Stimulated activated naive B cell treated with anti-CD40 and anti-IgM and Interleukin-4, amounts not matched to agents 10 μg/mL and 1 μg/mL and 100 μg/mL, for 72 hours (primary cell): Measurements from ENCODE around the gene GSKIP.
"Not testable (repeated sequence)": the region's sequence is repeated elsewhere in the genome, so short reads cannot be mapped to it uniquely, and the experiment has no call there.

Source experiments
- ATAC-seq, 2 donors: fragments of 150-1000 bp; cut with Tn5 transposase; replicated peaks; 2 replicates each; pipeline ENCODE4 v1.10.0; 2021; ENCODE audit warnings: moderate library complexity in 1 of 2
- DNase-seq: peaks from one replicate; pipeline ENCODE4 v3.0.0; 2021
- H3K27ac Mint-ChIP-seq: one replicate; pipeline ENCODE4 v1.8.0; 2022; ENCODE audit warnings: mild to moderate bottlenecking, mixed read lengths
- H3K27me3 Mint-ChIP-seq, 2 donors: one replicate each; pipeline ENCODE4 v1.8.0; 2022; ENCODE audit warnings: mixed read lengths in 2 of 2
- H3K36me3 Mint-ChIP-seq, 2 donors: one replicate each; pipeline ENCODE4 v1.8.0; 2022; ENCODE audit warnings: mixed read lengths in 2 of 2, mild to moderate bottlenecking in 1 of 2
- H3K4me1 Mint-ChIP-seq, 2 donors: one replicate each; pipeline ENCODE4 v1.8.0; 2022; ENCODE audit warnings: mixed read lengths in 2 of 2, mild to moderate bottlenecking in 1 of 2
- H3K4me3 Mint-ChIP-seq, 2 donors: one replicate each; pipeline ENCODE4 v1.8.0; 2022; ENCODE audit warnings: mild to moderate bottlenecking in 2 of 2, mixed read lengths in 2 of 2, moderate library complexity in 1 of 2
- H3K9me3 Mint-ChIP-seq, 2 donors: one replicate each; pipeline ENCODE4 v1.8.0; 2022; ENCODE audit warnings: mixed read lengths in 2 of 2, mild to moderate bottlenecking in 1 of 2

Gene GSKIP, protein sequence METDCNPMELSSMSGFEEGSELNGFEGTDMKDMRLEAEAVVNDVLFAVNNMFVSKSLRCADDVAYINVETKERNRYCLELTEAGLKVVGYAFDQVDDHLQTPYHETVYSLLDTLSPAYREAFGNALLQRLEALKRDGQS

GRCh38 chr14:96362965-96363750 is at the start of gene GSKIP, which contains the start of gene ATG2B:
GSKIP (plus strand) TSS chr14:96363526; CDS start chr14:96382248, 18,722 bp downstream.
ATG2B (minus strand) TSS chr14:96363341; CDS start chr14:96362976, 365 bp downstream.
- no peaks in the 10 kb centered on the region for H3K27me3 Mint-ChIP-seq
- DNase-seq (peak; percentile 94), ATAC-seq (peak; percentile 76 to 89)
- H3K36me3 Mint-ChIP-seq, result peaks cover 0 to 8% of the 10 kb centered on the region in 2 donors
- H3K27ac Mint-ChIP-seq, result peak within 1 kb of the TSS; percentile 96
- no peaks in the 10 kb centered on the region for H3K9me3 Mint-ChIP-seq
- peaks cover 19 to 51% of the 10 kb centered on the region in 2 donors for H3K4me1 Mint-ChIP-seq
- peak within 1 kb of the TSS; percentile 91 to 97 for H3K4me3 Mint-ChIP-seq

GRCh38 chr14:96316087-96316486 is 47.2 kb upstream of the GSKIP start:
- no peaks in the 10 kb centered on the region for H3K9me3 Mint-ChIP-seq
- no peak for DNase-seq
- no peaks in the 10 kb centered on the region for H3K4me1 Mint-ChIP-seq
- ATAC-seq, result no peak
- no peaks in the 10 kb centered on the region for H3K27me3 Mint-ChIP-seq
- H3K4me3 Mint-ChIP-seq, result no peak overlapping the region
- H3K27ac Mint-ChIP-seq, result no peak overlapping the region
- H3K36me3 Mint-ChIP-seq, result peaks cover 11 to 34% of the 10 kb centered on the region in 2 donors

DNA sequence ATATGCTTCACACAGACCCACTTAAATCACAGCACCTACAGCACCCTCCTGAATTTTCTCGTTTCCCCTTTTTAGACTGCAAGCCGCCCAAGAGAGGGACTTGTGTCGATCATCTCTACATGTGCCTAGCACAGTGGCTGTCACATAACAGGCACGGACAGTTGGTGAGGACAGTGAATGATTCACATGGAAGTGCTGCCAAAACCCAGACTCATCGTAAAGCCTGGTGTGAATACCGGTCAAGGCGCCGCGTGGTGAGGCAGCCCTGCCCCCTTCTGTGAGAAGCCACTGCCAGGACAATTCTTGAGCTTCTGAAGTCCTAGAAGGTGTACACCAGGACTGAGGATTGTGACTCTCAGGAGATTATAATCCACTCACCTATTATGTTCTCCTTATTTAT is 44.5 kb upstream of the GSKIP start:
- H3K27me3 Mint-ChIP-seq, result no peaks in the 10 kb centered on the region
- no peaks in the 10 kb centered on the region for H3K9me3 Mint-ChIP-seq
- H3K4me1 Mint-ChIP-seq, result no peaks in the 10 kb centered on the region
- ATAC-seq (no peak), DNase-seq (no peak)
- H3K4me3 Mint-ChIP-seq, result no peak overlapping the region
- peaks cover 18 to 41% of the 10 kb centered on the region in 2 donors for H3K36me3 Mint-ChIP-seq
- H3K27ac Mint-ChIP-seq, result no peak overlapping the region

- DNase-seq (no peak), ATAC-seq (no peak)
- Mint-ChIP-seq H3K27me3 (no peaks in the 10 kb centered on the region), H3K4me1 (no peaks in the 10 kb centered on the region), H3K36me3 (peaks cover 22 to 35% of the 10 kb centered on the region in 2 donors), H3K27ac (no peak overlapping the region), H3K9me3 (no peaks in the 10 kb centered on the region), H3K4me3 (no peak overlapping the region)
These were observed 42.7 kb upstream of the GSKIP start for GRCh38 chr14:96320605-96321004.

DNA sequence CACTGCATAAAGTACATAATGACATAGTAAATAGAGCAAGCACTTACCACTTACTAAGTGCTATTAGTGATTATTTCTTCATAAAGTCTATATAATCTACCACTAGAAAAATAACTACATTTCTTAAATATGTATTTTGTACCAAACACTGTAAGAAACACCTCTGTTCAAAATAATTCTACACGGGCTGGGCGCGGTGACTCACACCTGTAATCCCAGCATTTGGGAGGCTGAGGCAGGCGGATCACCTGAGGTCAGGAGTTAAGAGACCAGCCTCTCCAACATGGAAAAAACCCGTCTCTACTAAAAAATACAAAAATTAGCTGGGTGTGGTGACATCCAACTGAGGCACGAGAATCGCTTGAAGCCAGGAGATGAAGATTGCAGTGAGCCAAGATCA is 39.1 kb upstream of the GSKIP start:
- no peaks in the 10 kb centered on the region for H3K4me1 Mint-ChIP-seq
- no peaks in the 10 kb centered on the region for H3K27me3 Mint-ChIP-seq
- H3K4me3 Mint-ChIP-seq, result no peak overlapping the region
- H3K9me3 Mint-ChIP-seq, result no peaks in the 10 kb centered on the region
- ATAC-seq, result no peak
- H3K36me3 Mint-ChIP-seq, result peaks cover 21 to 30% of the 10 kb centered on the region in 2 donors
- no peak for DNase-seq
- no peak overlapping the region for H3K27ac Mint-ChIP-seq

GRCh38 chr14:96338551-96338950 is 24.8 kb upstream of the GSKIP start:
- H3K27ac Mint-ChIP-seq, result no peak overlapping the region
- no peaks in the 10 kb centered on the region for H3K27me3 Mint-ChIP-seq
- H3K36me3 Mint-ChIP-seq, result peaks cover 18 to 39% of the 10 kb centered on the region in 2 donors
- DNase-seq (no peak), ATAC-seq (no peak)
- H3K4me3 Mint-ChIP-seq, result no peak overlapping the region
- peaks cover 0 to 2% of the 10 kb centered on the region in 2 donors for H3K9me3 Mint-ChIP-seq
- H3K4me1 Mint-ChIP-seq, result no peaks in the 10 kb centered on the region

DNA sequence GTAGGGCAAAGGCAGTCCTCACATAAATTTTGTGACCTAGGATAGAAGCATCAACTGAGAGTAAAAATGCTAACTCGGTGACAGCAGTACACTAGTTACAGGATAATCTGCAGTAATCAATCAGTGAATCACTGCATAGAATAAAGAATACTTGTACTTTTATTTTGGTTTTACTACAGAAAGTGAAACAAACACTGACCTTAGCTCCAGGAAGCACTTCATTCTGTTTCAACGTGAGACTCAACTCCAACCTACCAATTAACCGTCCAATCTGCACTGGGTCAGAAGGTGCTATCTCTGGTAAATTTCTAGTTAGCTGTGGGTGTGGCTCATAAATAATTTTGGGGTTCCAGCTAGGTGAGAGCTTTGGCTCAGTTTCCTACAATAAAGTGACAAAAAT is 22.0 kb upstream of the GSKIP start:
- H3K27ac Mint-ChIP-seq, result no peak overlapping the region
- H3K9me3 Mint-ChIP-seq, result peaks cover 0 to 2% of the 10 kb centered on the region in 2 donors
- H3K27me3 Mint-ChIP-seq, result no peaks in the 10 kb centered on the region
- no peak overlapping the region for H3K4me3 Mint-ChIP-seq
- H3K4me1 Mint-ChIP-seq, result no peaks in the 10 kb centered on the region
- peaks cover 12 to 33% of the 10 kb centered on the region in 2 donors for H3K36me3 Mint-ChIP-seq
- ATAC-seq (no peak), DNase-seq (no peak)

DNA sequence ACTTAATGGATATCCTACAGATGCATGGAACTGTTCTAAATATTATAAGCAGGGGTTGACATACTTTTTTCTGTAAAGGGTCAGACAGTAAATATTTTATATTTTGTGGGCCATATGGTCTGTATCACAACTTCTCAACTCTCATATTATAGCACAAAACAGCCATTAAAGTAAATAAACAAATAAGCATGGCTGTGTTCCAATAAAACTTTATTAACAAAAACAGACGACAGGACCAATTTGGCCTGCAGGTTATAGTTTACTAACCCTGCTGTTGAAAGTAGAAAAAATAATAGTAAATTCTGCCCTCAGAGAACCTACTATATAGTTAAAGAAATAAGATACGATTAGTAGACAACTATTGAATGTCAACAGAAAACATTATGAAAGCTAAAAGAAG is 17.7 kb upstream of the GSKIP start:
- ATAC-seq (no peak), DNase-seq (no peak)
- H3K9me3 Mint-ChIP-seq, result peaks cover 0 to 2% of the 10 kb centered on the region in 2 donors
- no peaks in the 10 kb centered on the region for H3K27me3 Mint-ChIP-seq
- H3K27ac Mint-ChIP-seq, result no peak overlapping the region
- H3K4me3 Mint-ChIP-seq, result no peak overlapping the region
- peaks cover 10 to 11% of the 10 kb centered on the region in 2 donors for H3K4me1 Mint-ChIP-seq
- peaks cover 11 to 22% of the 10 kb centered on the region in 2 donors for H3K36me3 Mint-ChIP-seq

GRCh38 chr14:96347957-96348356 is 15.4 kb upstream of the GSKIP start:
- peaks cover 11 to 22% of the 10 kb centered on the region in 2 donors for H3K36me3 Mint-ChIP-seq
- not testable (repeated sequence) for H3K27me3 Mint-ChIP-seq, H3K27ac Mint-ChIP-seq, DNase-seq, H3K9me3 Mint-ChIP-seq, ATAC-seq, H3K4me3 Mint-ChIP-seq
- peaks cover 10 to 11% of the 10 kb centered on the region in 2 donors for H3K4me1 Mint-ChIP-seq

GRCh38 chr14:96349286-96350075 is 13.8 kb upstream of the GSKIP start:
- Mint-ChIP-seq H3K27ac (no peak overlapping the region), H3K4me3 (no peak overlapping the region), H3K27me3 (no peaks in the 10 kb centered on the region), H3K9me3 (peaks cover 0 to 2% of the 10 kb centered on the region in 2 donors), H3K4me1 (peaks cover 11 to 13% of the 10 kb centered on the region in 2 donors), H3K36me3 (peaks cover 16 to 26% of the 10 kb centered on the region in 2 donors)
- DNase-seq (no peak), ATAC-seq (peak in 1 of 2 donors; percentile 58)

DNA sequence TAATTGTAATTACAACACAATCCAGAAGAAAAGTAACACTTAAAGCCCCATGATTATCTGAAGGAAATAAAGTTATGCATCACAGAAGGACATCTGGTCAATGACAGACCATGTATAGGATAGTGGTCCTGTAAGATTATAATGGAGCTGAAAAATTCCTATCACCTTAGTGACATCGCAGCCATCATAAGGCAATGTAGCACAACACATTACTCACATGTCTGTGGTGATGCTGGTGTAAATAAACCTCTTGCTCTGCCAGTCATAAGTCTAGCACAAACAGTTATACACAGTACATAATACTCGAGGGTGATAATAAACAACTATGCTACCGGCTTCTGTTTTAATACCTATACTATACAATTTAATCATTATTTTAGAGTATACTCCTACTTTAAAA is 11.3 kb upstream of the GSKIP start:
- no peak overlapping the region for H3K4me3 Mint-ChIP-seq
- H3K27me3 Mint-ChIP-seq, result no peaks in the 10 kb centered on the region
- no peak for ATAC-seq
- DNase-seq, result no peak
- H3K4me1 Mint-ChIP-seq, result peaks cover 13 to 16% of the 10 kb centered on the region in 2 donors
- peaks cover 0 to 2% of the 10 kb centered on the region in 2 donors for H3K9me3 Mint-ChIP-seq
- peaks cover 20 to 24% of the 10 kb centered on the region in 2 donors for H3K36me3 Mint-ChIP-seq
- H3K27ac Mint-ChIP-seq, result no peak overlapping the region

DNA sequence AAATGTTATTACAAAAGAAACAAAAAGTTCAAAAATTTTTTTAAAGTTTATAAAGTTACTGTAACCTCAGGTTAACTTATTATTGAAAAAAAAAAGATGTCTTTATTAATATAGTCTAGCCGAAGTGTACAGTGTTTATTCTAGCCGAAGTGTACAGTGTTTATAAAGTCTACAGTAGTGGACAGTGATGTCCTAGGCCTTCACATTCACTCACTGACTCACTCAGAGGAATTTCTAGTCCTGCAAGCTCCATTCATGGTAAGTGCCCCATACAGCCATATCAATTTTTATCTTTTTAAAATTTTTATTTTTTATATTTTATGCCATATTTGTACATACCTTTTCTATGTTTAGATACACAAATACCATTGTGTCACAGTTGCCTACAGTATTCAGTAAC is 10.6 kb upstream of the GSKIP start:
- H3K27me3 Mint-ChIP-seq, result no peaks in the 10 kb centered on the region
- no peak overlapping the region for H3K4me3 Mint-ChIP-seq
- no peak for DNase-seq
- no peak for ATAC-seq
- no peak overlapping the region for H3K27ac Mint-ChIP-seq
- H3K36me3 Mint-ChIP-seq, result peaks cover 16 to 20% of the 10 kb centered on the region in 2 donors
- peaks cover 14 to 18% of the 10 kb centered on the region in 2 donors for H3K4me1 Mint-ChIP-seq
- H3K9me3 Mint-ChIP-seq, result peaks cover 0 to 2% of the 10 kb centered on the region in 2 donors

GRCh38 chr14:96354246-96354645 is 9.1 kb upstream of the GSKIP start:
- H3K27me3 Mint-ChIP-seq, result no peaks in the 10 kb centered on the region
- no peak overlapping the region for H3K27ac Mint-ChIP-seq
- DNase-seq, result no peak
- peaks cover 11 to 16% of the 10 kb centered on the region in 2 donors for H3K36me3 Mint-ChIP-seq
- H3K4me1 Mint-ChIP-seq, result peaks cover 12 to 21% of the 10 kb centered on the region in 2 donors
- H3K4me3 Mint-ChIP-seq, result no peak overlapping the region
- ATAC-seq, result no peak
- H3K9me3 Mint-ChIP-seq, result no peaks in the 10 kb centered on the region

- no peak for ATAC-seq
- no peaks in the 10 kb centered on the region for H3K9me3 Mint-ChIP-seq
- no peaks in the 10 kb centered on the region for H3K27me3 Mint-ChIP-seq
- H3K27ac Mint-ChIP-seq, result no peak overlapping the region
- peaks cover 11 to 16% of the 10 kb centered on the region in 2 donors for H3K36me3 Mint-ChIP-seq
- no peak for DNase-seq
- no peak overlapping the region for H3K4me3 Mint-ChIP-seq
- peaks cover 12 to 37% of the 10 kb centered on the region in 2 donors for H3K4me1 Mint-ChIP-seq
These were observed 6.1 kb upstream of the GSKIP start for GRCh38 chr14:96357216-96357615.
